HG03342 (cell line): ENCODE data around the gene SMG1.
"Not testable (repeated sequence)": the region's sequence is repeated elsewhere in the genome, so short reads cannot be mapped to it uniquely, and the experiment has no call there.

Experiments used
- ATAC-seq: cut with Tn5 transposase; IDR thresholded peaks from one replicate; pipeline ENCODE4 v1.9.1; 2021; ENCODE audit warnings: mild to moderate bottlenecking, moderate library complexity; ENCODE audit not compliant: unreplicated experiment

The SMG1 gene

DNA sequence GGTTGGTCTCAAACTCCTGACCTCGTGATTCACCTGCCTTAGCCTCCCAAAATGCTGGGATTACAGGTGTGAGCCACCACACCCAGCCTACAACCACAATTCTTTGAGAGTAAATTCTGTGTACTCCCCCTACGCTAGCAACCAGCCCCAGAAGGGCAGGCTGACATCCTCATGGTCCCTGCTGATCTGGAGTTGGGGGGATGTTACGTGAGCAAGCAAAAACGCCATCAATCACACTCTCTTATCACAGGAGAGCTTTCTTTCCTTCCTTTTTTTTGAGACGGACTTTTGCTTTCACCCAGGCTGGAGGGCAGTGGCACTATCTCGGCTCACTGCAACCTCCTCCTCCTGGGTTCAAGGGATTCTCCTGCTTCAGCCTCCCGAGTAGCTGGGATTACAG, 154.0 kb downstream of the SMG1 start:
- ATAC-seq = not testable (repeated sequence)

GRCh38 chr16:18770336-18770962, 155.8 kb downstream of the SMG1 start:
- ATAC-seq = not testable (repeated sequence)

GRCh38 chr16:18767217-18767616, 159.0 kb downstream of the SMG1 start:
- ATAC-seq = peak; percentile 48

- ATAC-seq = peak; percentile 72
Measured at GRCh38 chr16:18762713-18763112, 163.5 kb downstream of the SMG1 start.

GRCh38 chr16:18759598-18760520, 166.3 kb downstream of the SMG1 start:
- peak; percentile 54 for ATAC-seq

- not testable (repeated sequence) for ATAC-seq
Measured at GRCh38 chr16:18757960-18758660, 168.1 kb downstream of the SMG1 start.

DNA sequence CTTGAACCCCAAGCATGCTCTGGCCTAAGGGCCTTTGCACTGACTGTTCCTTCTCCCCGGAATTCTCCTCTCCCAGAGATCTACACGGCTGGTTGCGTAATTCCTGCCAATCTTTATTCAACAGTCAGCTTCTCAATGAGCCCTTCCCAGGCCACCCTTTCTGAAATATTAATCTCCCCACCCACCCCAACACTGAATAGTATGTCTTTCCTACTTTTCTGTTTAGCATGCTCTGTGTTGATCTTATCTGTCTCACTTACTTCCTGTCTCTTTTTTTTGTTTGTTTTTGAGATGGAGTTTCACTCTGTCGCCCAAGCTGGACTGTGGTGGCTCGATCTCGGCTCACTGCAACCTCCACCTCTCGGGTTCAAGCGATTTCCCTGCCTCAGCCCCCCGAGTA, 169.6 kb downstream of the SMG1 start:
- not testable (repeated sequence) for ATAC-seq
